Kidney epithelial cell (primary cell): Measurements from ENCODE around the gene SUPT4H1. TPM values are rescaled to one million over a fixed set of nuclear protein-coding genes. Genes with fewer than 3 reads are reported as not detected.

Experiments
- DNase-seq: peaks from one replicate; pipeline ENCODE4 v3.0.0-alpha.2; 2010; ENCODE audit warnings: low read depth
- H3K27me3 ChIP-seq: 2 replicates; pipeline ENCODE4 v1.6.0; 2011; ENCODE audit warnings: low read length; ENCODE audit not compliant: control insufficient read depth, insufficient read depth
- H3K36me3 ChIP-seq: 2 replicates; pipeline ENCODE4 v1.5.1; 2011; ENCODE audit warnings: low read length; ENCODE audit not compliant: control insufficient read depth, insufficient read depth
- H3K4me3 ChIP-seq: 2 replicates; pipeline ENCODE4 v1.5.1; 2011; ENCODE audit warnings: low read depth, mild to moderate bottlenecking, control low read depth, low read length
- CTCF ChIP-seq: IDR thresholded peaks from 2 replicates; pipeline ENCODE4 v1.5.1; 2011; ENCODE audit warnings: mild to moderate bottlenecking, moderate library complexity, low read length, control low read depth, inconsistent platforms; ENCODE audit not compliant: insufficient read depth, poor library complexity, severe bottlenecking
- total RNA-seq: library from RNA; depleted of rRNA; stranded (reverse); fragments of >200 nt; gene quantifications from 2 replicates; pipeline ENCODE4 v1.2.3, GENCODE V29; 2015

Gene SUPT4H1
- total RNA-seq, 1 donor from 2014 or later: 52.0 TPM

GRCh38 chr17:58312021-58312630 is 39.9 kb downstream of the SUPT4H1 start:
- Histone ChIP-seq H3K27me3 (no peaks in the 10 kb centered on the region), H3K36me3 (no peaks in the 10 kb centered on the region), H3K4me3 (no peak overlapping the region)
- no peak for DNase-seq
- TF ChIP-seq CTCF: no peak

GRCh38 chr17:58311429-58311894 is 40.5 kb downstream of the SUPT4H1 start:
- Histone ChIP-seq H3K36me3 (no peaks in the 10 kb centered on the region), H3K4me3 (no peak overlapping the region), H3K27me3 (no peaks in the 10 kb centered on the region)
- no peak for TF ChIP-seq CTCF
- no peak for DNase-seq

- H3K27me3 ChIP-seq: no peaks in the 10 kb centered on the region
- DNase-seq: no peak
- H3K36me3 ChIP-seq: no peaks in the 10 kb centered on the region
- no peak overlapping the region for H3K4me3 ChIP-seq
- no peak for TF ChIP-seq CTCF
Measured at GRCh38 chr17:58310511-58311428, 41.2 kb downstream of the SUPT4H1 start.

DNA sequence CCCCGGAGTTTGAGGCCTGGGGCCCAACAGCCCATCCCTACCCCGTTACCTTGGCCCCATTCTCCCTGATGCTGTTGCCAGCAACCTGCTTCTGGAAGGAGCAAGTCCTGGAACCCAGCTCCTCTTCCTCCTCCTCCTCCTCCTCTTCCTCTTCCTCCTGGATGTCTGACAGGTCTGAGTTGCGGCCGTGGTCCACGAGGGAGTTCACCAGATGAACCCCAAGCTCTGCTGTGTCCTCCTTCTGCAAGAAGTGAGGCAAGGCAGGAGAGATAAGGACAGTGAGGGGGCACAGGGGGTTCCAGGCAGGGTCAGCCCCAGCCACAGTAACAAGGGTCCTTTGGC is 42.1 kb downstream of the SUPT4H1 start:
- no peaks in the 10 kb centered on the region for H3K36me3 ChIP-seq
- no peak overlapping the region for H3K4me3 ChIP-seq
- no peak for TF ChIP-seq CTCF
- H3K27me3 ChIP-seq: no peaks in the 10 kb centered on the region
- DNase-seq: no peak

- Histone ChIP-seq H3K4me3 (no peak overlapping the region), H3K27me3 (no peaks in the 10 kb centered on the region), H3K36me3 (no peaks in the 10 kb centered on the region)
- TF ChIP-seq CTCF: no peak
- no peak for DNase-seq
Measured at GRCh38 chr17:58308985-58309917, 42.8 kb downstream of the SUPT4H1 start.
